Fibroblast of mammary gland (primary cell): ENCODE results near the gene VPREB3.

ENCODE experiments used
- DNase-seq: peaks from one replicate; pipeline ENCODE4 v3.0.0-alpha.2; 2010; ENCODE audit warnings: low read depth
- H3K4me3 ChIP-seq: 2 replicates; pipeline ENCODE4 v1.5.1; 2011; ENCODE audit warnings: low read depth, mild to moderate bottlenecking, low read length, moderate library complexity; ENCODE audit not compliant: control insufficient read depth
- CTCF ChIP-seq: conservative IDR thresholded peaks from 2 replicates; pipeline ENCODE4 v1.5.1; 2011; ENCODE audit warnings: low read depth, low read length, inconsistent platforms; ENCODE audit not compliant: control insufficient read depth, insufficient read depth

VPREB3 gene

GRCh38 chr22:23750367-23750713, 3.9 kb downstream of the VPREB3 start:
- peak overlapping the region; percentile 84 for H3K4me3 ChIP-seq
- no peak for DNase-seq
- TF ChIP-seq CTCF: no peak

- DNase-seq: no peak
- H3K4me3 ChIP-seq: peak overlapping the region; percentile 84
- TF ChIP-seq CTCF: no peak
These were observed 4.4 kb downstream of the VPREB3 start for GRCh38 chr22:23749841-23750301.

GRCh38 chr22:23745791-23746190, 8.4 kb downstream of the VPREB3 start:
- DNase-seq: no peak
- TF ChIP-seq CTCF: no peak
- H3K4me3 ChIP-seq: no peak overlapping the region

- TF ChIP-seq CTCF: no peak
- H3K4me3 ChIP-seq: no peak overlapping the region
- DNase-seq: no peak
These were observed 9.7 kb downstream of the VPREB3 start for GRCh38 chr22:23744485-23744884.

GRCh38 chr22:23744001-23744400, 10.2 kb downstream of the VPREB3 start:
- DNase-seq: no peak
- H3K4me3 ChIP-seq: no peak overlapping the region
- no peak for TF ChIP-seq CTCF

- no peak overlapping the region for H3K4me3 ChIP-seq
- no peak for TF ChIP-seq CTCF
- DNase-seq: no peak
These were observed 10.9 kb downstream of the VPREB3 start for GRCh38 chr22:23743303-23743705.
